ENCODE data around the gene CACNA2D2.
A peak's percentile ranks its signal among the peaks of the same experiment; 100 is the strongest.

Gene CACNA2D2

GRCh38 chr3:50503504-50504342 lies at the start of gene CACNA2D2:
Gene CACNA2D2, minus strand, starts transcription at chr3:50503634. Its CDS starts 211 bp downstream, at chr3:50503423.
- peak in 2 of 3 donors; percentile 11 to 42 for DNase-seq

- DNase-seq, result no peak
These were observed 49.2 kb upstream of the CACNA2D2 start for GRCh38 chr3:50552598-50552997.

GRCh38 chr3:50551681-50552435 lies 48.4 kb upstream of the CACNA2D2 start:
- no peak for DNase-seq

GRCh38 chr3:50551054-50551659 lies 47.7 kb upstream of the CACNA2D2 start:
- DNase-seq, result no peak

- DNase-seq, result peak; percentile 66 to 77 (median 74)
These were observed 46.8 kb upstream of the CACNA2D2 start for GRCh38 chr3:50550079-50550736.

GRCh38 chr3:50549226-50549625 lies 45.8 kb upstream of the CACNA2D2 start:
- no peak for DNase-seq

GRCh38 chr3:50545781-50546180 lies 42.3 kb upstream of the CACNA2D2 start:
- DNase-seq, result no peak

- peak; percentile 76 to 77 (median 77) for DNase-seq
These were observed 39.0 kb upstream of the CACNA2D2 start for GRCh38 chr3:50542177-50543034.

GRCh38 chr3:50539356-50540286 lies 36.2 kb upstream of the CACNA2D2 start:
- no peak for DNase-seq

- DNase-seq, result no peak
These were observed 34.1 kb upstream of the CACNA2D2 start for GRCh38 chr3:50537421-50538129.

GRCh38 chr3:50536471-50537180 lies 33.2 kb upstream of the CACNA2D2 start:
- no peak for DNase-seq

GRCh38 chr3:50534681-50535330 lies 31.4 kb upstream of the CACNA2D2 start:
- no peak for DNase-seq

GRCh38 chr3:50533807-50534461 lies 30.5 kb upstream of the CACNA2D2 start:
- DNase-seq, result no peak

- peak in 2 of 3 donors; percentile 11 to 36 for DNase-seq
These were observed 29.9 kb upstream of the CACNA2D2 start for GRCh38 chr3:50533316-50533715.

- DNase-seq, result no peak
These were observed 28.8 kb upstream of the CACNA2D2 start for GRCh38 chr3:50532062-50532705.

- DNase-seq, result no peak
These were observed 27.8 kb upstream of the CACNA2D2 start for GRCh38 chr3:50531201-50531600.

Data from suppressor macrophage treated with lipopolysaccharide for 1 hour (primary cell).